Lower leg skin (tissue), 3 donors: ENCODE results near the gene COIL.

Experiments
- POLR2A ChIP-seq, 2 donors: fragments of 450-650 bp; IDR thresholded peaks; one replicate each; pipeline ENCODE4 v1.6.1; 2016 to 2017; ENCODE audit warnings: antibody characterized with exemption in 2 of 2, mild to moderate bottlenecking in 1 of 2, moderate library complexity in 1 of 2
- TF ChIP-seq, protein P1 (sequence below), 3 donors: fragments of 450-650 bp; IDR thresholded peaks; one replicate each; pipeline ENCODE4 v1.5.1; 2016; ENCODE audit warnings: antibody characterized with exemption in 3 of 3, mild to moderate bottlenecking in 3 of 3, moderate library complexity in 2 of 3

DNA sequence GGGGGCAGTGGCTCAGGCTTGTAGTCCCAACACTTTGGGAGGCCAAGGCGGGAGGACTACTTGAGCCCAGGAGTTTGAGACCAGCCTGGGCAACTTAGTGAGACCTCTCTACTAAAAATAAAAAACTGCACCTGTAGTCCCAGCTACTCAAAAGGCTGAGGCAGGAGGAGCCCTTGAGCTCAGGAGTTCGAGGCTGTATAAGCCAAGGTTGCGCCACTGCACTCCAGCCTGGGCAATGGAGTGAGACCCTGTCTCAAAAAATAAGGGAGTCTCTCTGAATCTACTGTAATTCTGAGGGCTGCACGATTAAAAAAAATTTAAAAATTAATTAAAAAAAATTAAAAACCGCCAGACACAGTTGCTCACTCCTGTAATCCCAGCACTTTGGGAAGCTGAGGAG lies 3.9 kb downstream of the COIL start:
- TF ChIP-seq, protein P1, sequence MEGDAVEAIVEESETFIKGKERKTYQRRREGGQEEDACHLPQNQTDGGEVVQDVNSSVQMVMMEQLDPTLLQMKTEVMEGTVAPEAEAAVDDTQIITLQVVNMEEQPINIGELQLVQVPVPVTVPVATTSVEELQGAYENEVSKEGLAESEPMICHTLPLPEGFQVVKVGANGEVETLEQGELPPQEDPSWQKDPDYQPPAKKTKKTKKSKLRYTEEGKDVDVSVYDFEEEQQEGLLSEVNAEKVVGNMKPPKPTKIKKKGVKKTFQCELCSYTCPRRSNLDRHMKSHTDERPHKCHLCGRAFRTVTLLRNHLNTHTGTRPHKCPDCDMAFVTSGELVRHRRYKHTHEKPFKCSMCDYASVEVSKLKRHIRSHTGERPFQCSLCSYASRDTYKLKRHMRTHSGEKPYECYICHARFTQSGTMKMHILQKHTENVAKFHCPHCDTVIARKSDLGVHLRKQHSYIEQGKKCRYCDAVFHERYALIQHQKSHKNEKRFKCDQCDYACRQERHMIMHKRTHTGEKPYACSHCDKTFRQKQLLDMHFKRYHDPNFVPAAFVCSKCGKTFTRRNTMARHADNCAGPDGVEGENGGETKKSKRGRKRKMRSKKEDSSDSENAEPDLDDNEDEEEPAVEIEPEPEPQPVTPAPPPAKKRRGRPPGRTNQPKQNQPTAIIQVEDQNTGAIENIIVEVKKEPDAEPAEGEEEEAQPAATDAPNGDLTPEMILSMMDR (IDR thresholded peaks at IDR 0.05), result no peak
- no peak for TF ChIP-seq POLR2A (IDR thresholded peaks at IDR 0.05)
